Body of pancreas (tissue), 4 donors: ENCODE data around the gene CAMK2D. TPM values are rescaled to one million over a fixed set of nuclear protein-coding genes. Genes with fewer than 3 reads are reported as not detected.
"Not testable (repeated sequence)": the region's sequence is repeated elsewhere in the genome, so short reads cannot be mapped to it uniquely, and the experiment has no call there.

Experiments
- ATAC-seq: fragments of 150-250 bp; one replicate; pipeline ENCODE4 v1.9.1; 2016
- DNase-seq, 4 donors: peaks; one replicate each; pipeline ENCODE4 v3.0.0-alpha.2; 2019
- H3K27ac ChIP-seq, 4 donors: fragments of 200-600 bp; sonication (generic); 1 replicate in 3 of 4; 2 replicates in 1 of 4; pipeline versions ENCODE4 v1.5.1 to v1.6.1; 2016 to 2019; ENCODE audit warnings: mild to moderate bottlenecking in 1 of 4, mixed read lengths in 1 of 4, moderate library complexity in 1 of 4
- H3K27me3 ChIP-seq, 2 donors: fragments of 200-600 bp; sonication (generic); one replicate each; pipeline ENCODE4 v1.6.0; 2016; ENCODE audit warnings: mild to moderate bottlenecking in 1 of 2
- H3K36me3 ChIP-seq, 2 donors: fragments of 200-600 bp; sonication (generic); replicated peaks in 1 of 2; 2 replicates each; pipeline ENCODE4 v1.5.1; 2016; ENCODE audit warnings: low read depth in 2 of 2; ENCODE audit not compliant: insufficient read depth in 1 of 2
- H3K4me1 ChIP-seq: fragments of 200-600 bp; sonication (generic); one replicate; pipeline ENCODE4 v1.6.0; 2016
- H3K4me3 ChIP-seq, 2 donors: fragments of 200-600 bp; sonication (generic); 1 replicate in 1 of 2; 2 replicates in 1 of 2; pipeline ENCODE4 v1.5.1; 2016 to 2019
- H3K9me3 ChIP-seq, 3 donors: fragments of 200-600 bp; sonication (generic); 1 replicate in 2 of 3; 2 replicates in 1 of 3; pipeline ENCODE4 v1.5.1; 2016
- POLR2A ChIP-seq, 3 donors: fragments of 450-650 bp; IDR thresholded peaks; one replicate each; pipeline ENCODE4 v1.6.1; 2016; ENCODE audit warnings: antibody characterized with exemption in 3 of 3, mild to moderate bottlenecking in 2 of 3
- WGBS, 2 donors: methylation state at CpG; one replicate each; pipeline ENCODE4 v1.1.5; 2017; 5-methylcytosine and 5-hydroxymethylcytosine counted together
- intact Hi-C: fragments of 100-400 bp; cut with DNase I; formaldehyde crosslinking; loops from one replicate; pipeline ENCODE4 v1.15.1; 2023
- total RNA-seq, 2 donors: library from RNA; depleted of rRNA; stranded (reverse); fragments of >200 nt; gene quantifications; one replicate each; pipeline ENCODE4 v1.1.0, GENCODE V29; 2016
- TF ChIP-seq, protein P1 (sequence below), 7 experiments: fragments of 450-650 bp in 4 of 7; fragments of 200-600 bp in 3 of 7; sonication (generic) in 3 of 7; IDR thresholded peaks; one replicate each; pipeline ENCODE4 v1.5.1; 2016 to 2019; ENCODE audit warnings: antibody characterized with exemption in 7 of 7

The CAMK2D gene
- total RNA-seq, 2 donors from 2014 or later, result 25.7 to 29.3 TPM

- ATAC-seq (no peak), DNase-seq (no peak)
- no peaks in the 10 kb centered on the region for H3K36me3 ChIP-seq
These were observed 5.3 kb upstream of the CAMK2D start for GRCh38 chr4:113766882-113767281.

GRCh38 chr4:113764720-113765264 is 3.3 kb upstream of the CAMK2D start:
- WGBS, 2 donors, result 15 to 20% methylated on average over 1 of the region's 1 CpG
- intact Hi-C loops, result no loop called here
- ATAC-seq, result no peak

More at GRCh38 chr4:113766882-113767281, 5.3 kb upstream of the CAMK2D start:
- intact Hi-C loops, result no loop called here
- Histone ChIP-seq H3K9me3 (no peaks in the 10 kb centered on the region), H3K4me3 (no peak overlapping the region), H3K27ac (no peak overlapping the region), H3K27me3 (no peaks in the 10 kb centered on the region), H3K4me1 (peaks cover 8% of the 10 kb centered on the region)
- TF ChIP-seq, protein P1, sequence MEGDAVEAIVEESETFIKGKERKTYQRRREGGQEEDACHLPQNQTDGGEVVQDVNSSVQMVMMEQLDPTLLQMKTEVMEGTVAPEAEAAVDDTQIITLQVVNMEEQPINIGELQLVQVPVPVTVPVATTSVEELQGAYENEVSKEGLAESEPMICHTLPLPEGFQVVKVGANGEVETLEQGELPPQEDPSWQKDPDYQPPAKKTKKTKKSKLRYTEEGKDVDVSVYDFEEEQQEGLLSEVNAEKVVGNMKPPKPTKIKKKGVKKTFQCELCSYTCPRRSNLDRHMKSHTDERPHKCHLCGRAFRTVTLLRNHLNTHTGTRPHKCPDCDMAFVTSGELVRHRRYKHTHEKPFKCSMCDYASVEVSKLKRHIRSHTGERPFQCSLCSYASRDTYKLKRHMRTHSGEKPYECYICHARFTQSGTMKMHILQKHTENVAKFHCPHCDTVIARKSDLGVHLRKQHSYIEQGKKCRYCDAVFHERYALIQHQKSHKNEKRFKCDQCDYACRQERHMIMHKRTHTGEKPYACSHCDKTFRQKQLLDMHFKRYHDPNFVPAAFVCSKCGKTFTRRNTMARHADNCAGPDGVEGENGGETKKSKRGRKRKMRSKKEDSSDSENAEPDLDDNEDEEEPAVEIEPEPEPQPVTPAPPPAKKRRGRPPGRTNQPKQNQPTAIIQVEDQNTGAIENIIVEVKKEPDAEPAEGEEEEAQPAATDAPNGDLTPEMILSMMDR (IDR thresholded peaks at IDR 0.05), result no peak
- TF ChIP-seq POLR2A (IDR thresholded peaks at IDR 0.05), result no peak
- 88 to 91% methylated on average over 2 of the region's 2 CpGs for WGBS, 2 donors

GRCh38 chr4:113763923-113764322 is 2.4 kb upstream of the CAMK2D start:
- DNase-seq, H3K4me3 ChIP-seq, H3K27me3 ChIP-seq, intact Hi-C loops, H3K9me3 ChIP-seq, H3K36me3 ChIP-seq, ATAC-seq, H3K4me1 ChIP-seq: not testable (repeated sequence)
- WGBS, 2 donors, result 64 to 91% methylated on average over 12 of the region's 12 CpGs
- peak overlapping the region in 1 of 4 donors; percentile 97 for H3K27ac ChIP-seq

More at GRCh38 chr4:113764720-113765264, 3.3 kb upstream of the CAMK2D start:
- Histone ChIP-seq H3K36me3 (no peaks in the 10 kb centered on the region), H3K9me3 (no peaks in the 10 kb centered on the region), H3K27ac (no peak overlapping the region), H3K4me3 (no peak overlapping the region), H3K27me3 (no peaks in the 10 kb centered on the region), H3K4me1 (peaks cover 8% of the 10 kb centered on the region)
- no peak for DNase-seq
- TF ChIP-seq POLR2A (IDR thresholded peaks at IDR 0.05), result no peak
- TF ChIP-seq, protein P1 (IDR thresholded peaks at IDR 0.05), result no peak

DNA sequence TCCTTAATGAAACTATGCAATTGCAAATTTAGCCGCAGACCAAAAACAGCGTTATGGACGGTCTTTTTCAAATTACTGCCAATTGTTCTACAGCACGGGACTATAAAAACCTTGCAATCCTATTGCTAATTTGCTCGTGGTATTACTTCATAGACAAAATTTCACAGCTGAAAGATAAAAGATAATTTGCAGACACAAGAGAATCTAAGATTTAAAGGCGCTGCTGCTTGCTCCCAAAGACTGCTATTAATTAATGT is 1.4 kb upstream of the CAMK2D start:
- intact Hi-C loops, result no loop called here
- TF ChIP-seq, protein P1 (IDR thresholded peaks at IDR 0.05), result no peak
- TF ChIP-seq POLR2A (IDR thresholded peaks at IDR 0.05), result no peak
- no peaks in the 10 kb centered on the region for H3K9me3 ChIP-seq
- H3K27me3 ChIP-seq, result no peaks in the 10 kb centered on the region
- ATAC-seq, result no peak
- DNase-seq, result no peak
- peaks cover 8% of the 10 kb centered on the region for H3K4me1 ChIP-seq
- peak overlapping the region; percentile 97 to 99 (median 99) for H3K27ac ChIP-seq
- no peaks in the 10 kb centered on the region for H3K36me3 ChIP-seq
- 6% methylated on average over 6 of the region's 6 CpGs for WGBS, 2 donors
- peak overlapping the region in 1 of 2 donors; percentile 77 for H3K4me3 ChIP-seq

GRCh38 chr4:113762186-113763028 is 869 bp upstream of the CAMK2D start:
- intact Hi-C loops, result no loop called here
- H3K36me3 ChIP-seq, result no peaks in the 10 kb centered on the region
- H3K4me3 ChIP-seq, result peak overlapping the region; percentile 48 to 77
- ATAC-seq, result peak; percentile 82
- WGBS, 2 donors, result 0% methylated on average over 26 to 38 of the region's 38 CpGs
- H3K9me3 ChIP-seq, result no peaks in the 10 kb centered on the region
- H3K27ac ChIP-seq, result peak overlapping the region; percentile 97 to 99 (median 99)
- no peaks in the 10 kb centered on the region for H3K27me3 ChIP-seq
- peaks cover 8% of the 10 kb centered on the region for H3K4me1 ChIP-seq
- TF ChIP-seq, protein P1 (IDR thresholded peaks at IDR 0.05), result peak in 3 of 7 experiments; percentile 14 to 32 (median 20)
- peak; percentile 95 to 99 (median 98) for TF ChIP-seq POLR2A (IDR thresholded peaks at IDR 0.05)
- peak; percentile 99 to 100 (median 100) for DNase-seq
